Activated T-helper 9 cell treated with anti-CD3 and anti-CD28 coated beads, Interleukin-2, amount 50 U/mL, for 16 hours (primary cell): ENCODE data around the gene ZIC4.

Experiments
- DNase-seq: peaks from one replicate; pipeline ENCODE4 v3.0.0-alpha.2; 2020; ENCODE audit warnings: low read depth

ZIC4 gene

DNA sequence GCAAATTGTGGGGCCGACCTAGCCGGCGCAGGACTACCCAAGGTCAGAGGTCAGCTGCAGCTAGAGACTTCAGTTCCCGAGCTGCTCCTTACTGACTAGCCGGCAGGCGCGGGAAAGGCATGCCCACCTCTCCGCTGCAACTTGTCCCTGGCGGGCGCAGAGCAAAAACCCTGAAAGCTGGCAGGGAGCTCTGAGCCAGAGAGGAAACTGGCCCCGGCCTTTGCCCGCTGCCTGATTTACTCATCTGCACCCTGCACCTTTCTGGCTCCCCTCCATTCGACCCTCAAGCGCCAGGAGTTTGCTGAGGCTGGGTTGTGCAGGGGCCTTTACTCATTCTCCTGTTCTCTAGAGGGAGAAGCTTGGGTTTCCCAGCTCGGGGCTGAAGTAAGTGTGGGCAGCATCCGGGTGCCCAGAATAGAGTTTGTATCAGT is 1.5 kb downstream of the ZIC4 start:
- DNase-seq: no peak

GRCh38 chr3:147404000-147404799 is 2.1 kb downstream of the ZIC4 start:
- no peak for DNase-seq

GRCh38 chr3:147403511-147403910 is 2.8 kb downstream of the ZIC4 start:
- no peak for DNase-seq

- DNase-seq: no peak
Measured at GRCh38 chr3:147402159-147402558, 4.2 kb downstream of the ZIC4 start.

- DNase-seq: no peak
Measured at GRCh38 chr3:147401421-147401820, 4.9 kb downstream of the ZIC4 start.

DNA sequence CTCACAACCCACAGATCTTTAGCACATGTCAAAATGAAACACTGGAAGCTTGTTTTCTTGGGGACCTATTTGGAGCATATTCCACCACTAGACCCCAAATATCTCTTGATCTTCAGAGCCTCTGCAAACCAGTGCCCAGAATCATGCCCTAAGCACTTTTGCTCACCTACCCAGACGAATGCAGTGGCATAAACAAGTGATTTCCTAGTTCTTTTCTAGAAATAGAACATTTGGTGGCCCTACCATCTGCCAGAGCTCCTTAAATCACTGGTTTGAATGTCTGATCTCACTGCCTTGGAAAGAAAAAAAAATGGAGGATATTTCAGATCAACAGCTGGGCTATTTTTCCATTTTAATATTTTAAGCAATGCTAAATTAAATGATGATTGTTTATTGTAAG is 5.3 kb downstream of the ZIC4 start:
- DNase-seq: no peak

GRCh38 chr3:147400111-147400510 is 6.2 kb downstream of the ZIC4 start:
- no peak for DNase-seq

- no peak for DNase-seq
Measured at GRCh38 chr3:147398813-147399534, 7.4 kb downstream of the ZIC4 start.

DNA sequence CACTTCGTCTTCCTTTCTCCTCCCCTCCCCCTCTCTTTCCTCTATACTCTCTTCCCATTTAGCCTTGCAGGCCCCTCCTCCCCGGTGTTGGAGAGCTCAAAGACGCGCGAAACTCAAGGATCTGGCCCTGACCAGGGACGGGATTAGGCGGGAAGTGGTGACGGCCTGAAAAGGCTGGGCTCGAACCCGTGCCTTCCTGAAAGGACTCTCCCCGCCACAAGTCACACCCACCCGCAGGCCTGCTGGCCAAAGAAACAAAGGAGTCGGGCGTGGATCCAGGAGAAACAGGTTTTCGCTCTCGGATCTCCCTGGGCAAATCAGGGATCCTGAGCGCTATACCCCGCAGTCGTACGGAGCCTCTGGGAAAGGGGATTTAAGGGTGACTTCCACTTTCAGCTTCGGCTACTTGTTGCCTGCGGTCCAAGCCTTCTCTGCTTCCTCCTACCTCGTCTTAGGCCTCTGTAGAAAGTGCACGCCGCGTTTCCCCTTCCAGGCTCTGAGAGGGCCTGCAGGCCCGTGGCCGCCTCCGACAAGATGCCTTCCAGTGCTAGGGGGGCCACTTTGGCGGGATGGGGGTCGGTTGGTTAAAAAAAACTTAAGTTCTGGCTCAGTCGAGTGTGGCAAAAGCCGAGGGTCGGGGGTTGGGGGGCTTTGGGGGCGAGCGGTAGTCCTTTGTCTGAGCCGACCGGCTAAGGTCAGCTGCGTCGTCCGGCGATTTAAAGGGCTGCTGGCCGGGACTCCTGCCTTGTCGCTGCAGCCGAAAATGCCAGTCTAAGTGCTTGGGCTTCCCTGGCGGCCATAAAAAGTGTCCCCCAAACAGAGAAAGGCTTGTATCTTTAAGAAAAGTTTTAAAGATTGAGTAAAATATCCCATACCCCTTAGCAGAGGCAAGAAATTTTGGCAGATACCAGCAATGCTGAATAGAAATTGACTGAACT is 8.2 kb downstream of the ZIC4 start:
- DNase-seq: no peak

DNA sequence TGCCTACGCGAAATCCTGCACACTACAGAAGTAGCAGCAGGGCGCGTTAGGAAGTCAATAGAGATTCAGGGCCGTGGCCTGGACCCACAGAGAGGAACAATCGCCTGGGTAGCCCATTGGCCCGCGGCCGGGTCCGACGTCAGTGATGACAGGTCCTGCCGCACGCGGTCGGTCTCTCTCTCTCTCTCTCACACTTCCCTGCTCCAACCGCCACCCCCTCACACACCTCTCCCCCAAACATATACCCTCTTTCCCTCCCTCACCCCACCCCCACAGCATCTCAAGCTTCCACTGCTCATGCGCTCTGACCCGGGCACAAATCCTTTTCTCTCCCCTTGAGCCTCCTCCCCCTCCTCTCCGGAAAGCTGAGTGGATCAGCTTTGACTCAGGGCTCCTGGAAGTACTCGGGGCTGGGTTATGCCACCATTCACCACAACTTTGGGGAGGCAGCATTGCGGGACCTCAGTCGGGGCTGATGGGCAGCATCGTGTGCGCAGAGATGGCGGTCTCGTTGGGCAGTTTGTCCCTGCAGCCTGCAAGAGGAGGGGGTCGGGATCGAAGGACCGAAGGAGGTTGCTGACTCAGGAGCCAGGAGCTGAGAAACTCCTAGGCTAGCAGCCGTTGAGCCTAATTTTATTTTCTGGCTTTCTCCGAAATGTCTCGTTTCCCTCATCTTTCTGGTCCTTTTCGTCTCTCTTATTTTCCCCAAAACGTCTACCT is 9.0 kb downstream of the ZIC4 start:
- DNase-seq: no peak

- DNase-seq: no peak
Measured at GRCh38 chr3:147396712-147397046, 9.7 kb downstream of the ZIC4 start.

- DNase-seq: no peak
Measured at GRCh38 chr3:147395899-147396711, 10.2 kb downstream of the ZIC4 start.

DNA sequence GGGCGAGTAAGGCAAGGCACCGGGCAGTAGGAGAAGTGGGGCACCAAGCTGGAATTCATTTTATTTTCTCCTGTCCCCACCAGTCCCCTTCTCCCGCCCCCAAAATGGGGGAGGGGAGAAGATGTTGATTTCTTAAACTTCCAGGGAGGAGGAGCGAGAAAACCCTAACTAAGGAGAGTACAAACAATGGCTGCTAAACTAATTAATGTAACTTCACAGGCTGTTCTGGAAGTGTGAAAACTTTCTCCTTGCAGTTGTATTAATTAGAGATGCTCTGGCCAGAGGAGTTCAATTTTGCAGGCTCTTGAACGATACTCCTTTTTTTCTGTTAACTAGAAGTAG is 11.5 kb downstream of the ZIC4 start:
- DNase-seq: no peak

GRCh38 chr3:147393943-147394883 is 12.1 kb downstream of the ZIC4 start:
- DNase-seq: no peak

DNA sequence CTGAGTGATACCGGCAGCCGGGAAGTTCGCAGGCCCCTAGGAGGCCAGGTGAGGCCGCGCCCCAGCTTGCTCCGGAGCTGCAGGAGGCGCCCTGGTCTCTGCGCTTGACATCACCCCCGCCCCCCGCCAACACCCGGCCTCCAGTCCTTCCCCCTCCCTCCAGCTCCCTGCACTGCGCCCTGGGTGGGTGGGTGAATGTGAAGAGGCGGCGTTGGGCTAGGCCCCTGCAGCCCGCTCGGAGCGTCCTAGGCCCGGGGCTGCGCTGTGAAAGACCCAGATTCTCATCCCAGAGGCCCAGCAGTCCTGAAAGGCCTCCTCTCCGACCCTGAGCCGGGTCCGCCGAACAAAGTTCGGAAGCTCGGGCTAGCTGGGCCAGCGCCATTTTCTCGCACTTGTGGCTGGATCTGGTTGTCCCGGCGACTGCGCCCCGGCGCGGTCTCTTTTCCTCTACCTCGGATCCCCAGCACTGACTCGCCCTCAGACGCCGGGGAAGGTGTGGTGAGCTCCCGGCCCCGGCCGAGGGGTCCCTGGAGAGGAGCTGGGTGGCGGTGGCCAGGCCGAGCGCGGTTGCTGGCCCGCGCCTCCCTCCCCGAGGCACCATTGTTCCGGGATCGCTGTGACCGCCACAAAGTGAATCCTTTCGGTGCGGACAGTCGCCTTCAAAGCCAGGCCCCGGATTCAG is 12.9 kb downstream of the ZIC4 start:
- DNase-seq: no peak

DNA sequence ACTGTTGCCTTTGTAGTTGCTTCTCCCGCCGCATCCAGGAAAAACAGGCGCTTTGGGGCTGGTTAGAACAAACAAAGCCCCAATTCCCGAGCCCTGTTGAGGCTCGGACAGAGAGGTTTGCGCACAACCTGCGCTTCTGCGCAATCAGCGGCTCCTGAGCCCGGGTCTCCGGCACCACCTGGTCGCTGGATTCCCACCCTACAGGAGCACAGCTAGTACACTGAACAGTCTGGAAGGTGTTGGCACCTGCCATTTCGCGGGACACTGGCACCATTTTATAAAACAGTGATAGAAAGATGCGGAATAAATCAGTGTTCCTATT is 13.8 kb downstream of the ZIC4 start:
- DNase-seq: no peak

- DNase-seq: no peak
Measured at GRCh38 chr3:147391781-147392624, 14.3 kb downstream of the ZIC4 start.
